HG03060 (cell line): ENCODE results near the gene KCNJ6.
"Not testable (repeated sequence)": the region's sequence is repeated elsewhere in the genome, so short reads cannot be mapped to it uniquely, and the experiment has no call there.

Source experiments
- ATAC-seq: cut with Tn5 transposase; IDR thresholded peaks from one replicate; pipeline ENCODE4 v1.9.1; 2021; ENCODE audit warnings: low read depth, moderate number of reproducible peaks; ENCODE audit not compliant: unreplicated experiment

KCNJ6 gene

DNA sequence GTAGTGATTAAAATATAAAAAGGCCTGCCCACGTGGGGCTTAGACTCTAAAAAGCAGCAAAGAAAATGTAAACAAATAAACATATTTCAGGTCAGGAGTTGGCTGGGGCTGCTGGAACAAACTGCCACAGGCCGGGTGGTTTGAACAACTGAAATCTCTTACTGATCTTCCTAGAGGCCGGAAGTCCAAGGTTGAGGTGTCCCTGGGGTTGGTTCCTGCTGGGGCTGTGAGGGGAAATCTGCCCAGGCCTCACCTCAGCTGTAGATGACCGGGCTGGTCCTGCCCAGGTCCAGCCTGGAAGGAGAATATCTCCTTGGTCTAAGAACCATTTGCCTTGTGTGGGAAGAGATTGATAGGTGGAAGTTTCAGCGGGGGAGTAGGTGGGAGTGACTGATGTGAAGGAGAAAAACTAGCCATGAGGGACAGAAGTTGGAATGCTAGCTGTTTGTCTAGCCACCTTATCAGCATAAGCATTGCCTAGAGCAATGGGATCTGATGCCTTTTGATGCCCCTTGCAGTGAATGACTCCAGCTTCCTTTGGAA is 328.6 kb downstream of the KCNJ6 start:
- no peak for ATAC-seq

GRCh38 chr21:37587203-37587602 is 329.1 kb downstream of the KCNJ6 start:
- no peak for ATAC-seq

GRCh38 chr21:37582590-37582989 is 333.7 kb downstream of the KCNJ6 start:
- ATAC-seq = no peak

GRCh38 chr21:37580666-37581065 is 335.6 kb downstream of the KCNJ6 start:
- ATAC-seq = no peak

- no peak for ATAC-seq
Measured at GRCh38 chr21:37579356-37579755, 336.9 kb downstream of the KCNJ6 start.

- no peak for ATAC-seq
Measured at GRCh38 chr21:37578471-37579126, 337.7 kb downstream of the KCNJ6 start.

DNA sequence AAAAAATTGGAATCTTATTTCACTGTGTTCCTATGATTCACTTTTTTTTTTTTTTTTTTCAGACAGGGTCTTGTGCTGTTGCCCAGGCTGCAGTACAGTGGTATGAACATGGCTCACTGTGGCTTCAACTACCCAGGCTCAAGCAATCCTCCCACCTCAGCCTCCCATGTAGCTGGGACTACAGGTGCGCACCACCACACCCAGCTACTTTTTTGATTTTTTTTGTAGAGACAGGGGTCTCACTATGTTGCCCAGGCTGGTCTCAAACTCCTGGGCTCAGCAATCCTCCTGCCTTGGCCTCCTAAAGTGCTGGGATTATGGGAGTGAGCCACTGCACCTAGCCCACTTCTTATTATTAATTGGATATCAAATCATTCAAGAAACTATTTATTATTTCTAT is 339.3 kb downstream of the KCNJ6 start:
- not testable (repeated sequence) for ATAC-seq

DNA sequence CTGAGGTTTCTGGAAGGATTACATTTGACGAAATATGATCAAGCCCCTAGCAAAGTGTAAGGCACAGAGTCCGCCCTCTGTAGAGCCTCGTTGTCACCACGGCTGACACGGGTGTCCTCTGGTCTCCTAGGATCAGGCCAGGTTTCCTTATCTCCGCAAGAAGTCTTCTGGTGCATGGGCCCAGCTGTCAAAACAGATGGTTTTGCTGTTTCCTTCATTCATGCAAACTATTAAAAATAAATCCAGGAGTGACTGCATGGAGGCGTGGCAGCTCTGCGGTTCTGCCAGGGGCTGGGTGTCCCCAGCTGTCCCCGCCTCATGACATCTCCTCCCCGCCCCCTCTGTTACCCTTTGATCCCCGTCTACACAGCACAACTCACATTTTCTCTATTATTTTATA is 340.7 kb downstream of the KCNJ6 start:
- no peak for ATAC-seq

- ATAC-seq = no peak
Measured at GRCh38 chr21:37574751-37575150, 341.5 kb downstream of the KCNJ6 start.

DNA sequence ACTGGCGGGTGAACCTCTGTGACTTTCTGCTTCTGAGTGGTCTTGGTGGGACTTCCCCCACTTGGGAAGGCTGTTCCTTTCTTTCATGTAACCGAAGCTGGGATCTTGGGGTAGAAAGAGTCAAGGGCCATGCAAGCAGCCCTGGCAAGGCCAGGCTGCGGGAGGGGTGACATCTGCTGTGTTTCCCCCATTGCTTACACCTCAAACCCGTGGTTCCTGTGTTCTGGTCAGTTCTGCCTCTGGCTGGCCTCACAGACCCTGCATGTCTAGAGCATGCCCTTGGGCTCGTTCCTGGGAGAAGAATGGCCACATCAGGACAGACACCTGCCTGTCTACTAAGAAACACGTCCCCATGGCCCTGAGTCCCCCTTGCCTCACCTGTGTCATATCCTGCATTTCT is 341.9 kb downstream of the KCNJ6 start:
- no peak for ATAC-seq

GRCh38 chr21:37571442-37571841 is 344.8 kb downstream of the KCNJ6 start:
- no peak for ATAC-seq

- no peak for ATAC-seq
Measured at GRCh38 chr21:37568916-37569315, 347.3 kb downstream of the KCNJ6 start.

DNA sequence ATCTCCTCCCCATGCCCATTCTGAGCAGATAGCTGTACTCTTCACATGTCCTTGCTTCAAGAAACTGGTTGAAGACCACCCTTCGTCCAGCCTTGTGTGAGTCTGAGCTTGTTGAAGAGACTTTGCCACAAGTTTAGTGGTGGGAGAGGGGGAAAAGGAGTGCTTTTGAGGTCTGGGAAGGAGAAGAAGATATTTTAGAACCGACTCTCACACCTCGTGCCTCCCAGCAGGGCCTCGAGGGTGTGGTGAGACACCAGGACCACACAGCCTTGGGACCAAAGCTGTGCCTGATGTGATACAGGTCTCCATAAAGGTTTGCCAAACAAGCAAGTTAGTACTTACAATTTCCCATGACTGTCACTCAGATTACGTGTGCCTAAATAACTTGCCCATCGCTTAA is 347.8 kb downstream of the KCNJ6 start:
- no peak for ATAC-seq

DNA sequence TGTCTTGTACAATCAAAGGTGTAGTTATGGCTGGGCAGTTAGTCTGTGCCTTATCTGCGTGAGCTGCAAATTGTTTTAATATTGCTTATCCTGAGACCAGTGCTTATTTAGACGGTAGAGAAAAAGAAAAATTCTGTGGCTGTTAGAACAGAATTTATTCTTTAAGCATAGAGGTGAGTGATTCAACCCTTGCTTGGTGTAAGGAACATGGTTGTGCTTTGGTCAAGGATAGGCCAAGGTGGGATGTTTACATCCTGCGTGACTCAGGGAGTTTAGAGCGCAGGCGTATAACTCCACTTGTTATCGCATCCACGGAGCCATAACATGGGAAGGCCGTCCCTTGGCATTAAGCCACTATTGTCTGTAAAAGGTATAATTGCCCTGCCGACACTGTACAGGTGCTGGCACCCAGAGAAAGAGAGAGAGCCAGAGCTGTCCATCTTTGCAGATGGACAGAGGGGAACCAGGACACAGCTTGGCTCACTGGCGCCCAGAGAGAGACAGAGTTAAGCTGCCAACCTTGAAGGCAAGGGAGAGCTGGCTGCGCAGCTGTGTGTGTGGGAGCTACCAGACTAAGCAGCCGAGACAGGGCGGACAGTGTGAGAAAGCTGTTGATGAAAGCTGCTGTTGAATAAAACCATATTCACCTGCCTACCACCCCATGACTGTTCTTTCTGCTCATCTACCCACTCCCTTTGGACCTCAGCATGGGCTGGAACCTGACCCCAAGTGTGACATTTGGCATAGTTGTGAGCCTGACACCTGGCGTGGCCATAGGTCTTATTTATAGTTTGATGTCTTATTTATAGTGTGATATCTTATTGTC is 349.3 kb downstream of the KCNJ6 start:
- ATAC-seq = no peak

- ATAC-seq = no peak
Measured at GRCh38 chr21:37565530-37566223, 350.6 kb downstream of the KCNJ6 start.

- ATAC-seq = no peak
Measured at GRCh38 chr21:37564924-37565529, 351.2 kb downstream of the KCNJ6 start.

DNA sequence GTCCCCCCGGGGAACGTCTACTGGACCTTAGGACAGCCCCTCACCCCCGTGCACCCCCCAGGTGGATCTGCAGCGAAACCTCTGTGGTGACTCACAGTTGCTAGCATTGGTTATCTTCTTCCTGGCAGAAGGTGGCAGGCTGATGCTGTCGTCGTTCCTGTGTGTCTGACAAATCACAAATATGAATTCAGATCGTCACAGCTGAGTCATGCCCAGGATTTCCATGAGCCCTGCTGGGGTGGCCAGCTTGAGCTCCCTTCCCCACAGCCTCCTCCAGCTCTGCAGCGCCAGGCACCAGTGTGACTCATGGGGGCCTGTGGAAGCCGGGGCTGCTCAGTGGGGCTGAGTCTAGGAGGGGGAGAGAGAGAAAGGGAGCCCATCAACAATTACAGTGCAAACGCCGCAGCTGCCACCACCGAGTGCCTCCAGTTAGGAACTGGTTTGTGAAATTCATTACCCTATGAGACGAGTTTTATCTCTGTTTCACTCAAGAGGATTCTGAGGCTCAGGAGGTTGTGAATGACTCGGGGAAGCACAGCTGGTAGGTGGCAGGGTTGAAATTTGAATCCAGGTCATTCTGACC is 351.8 kb downstream of the KCNJ6 start:
- ATAC-seq = peak; percentile 45

DNA sequence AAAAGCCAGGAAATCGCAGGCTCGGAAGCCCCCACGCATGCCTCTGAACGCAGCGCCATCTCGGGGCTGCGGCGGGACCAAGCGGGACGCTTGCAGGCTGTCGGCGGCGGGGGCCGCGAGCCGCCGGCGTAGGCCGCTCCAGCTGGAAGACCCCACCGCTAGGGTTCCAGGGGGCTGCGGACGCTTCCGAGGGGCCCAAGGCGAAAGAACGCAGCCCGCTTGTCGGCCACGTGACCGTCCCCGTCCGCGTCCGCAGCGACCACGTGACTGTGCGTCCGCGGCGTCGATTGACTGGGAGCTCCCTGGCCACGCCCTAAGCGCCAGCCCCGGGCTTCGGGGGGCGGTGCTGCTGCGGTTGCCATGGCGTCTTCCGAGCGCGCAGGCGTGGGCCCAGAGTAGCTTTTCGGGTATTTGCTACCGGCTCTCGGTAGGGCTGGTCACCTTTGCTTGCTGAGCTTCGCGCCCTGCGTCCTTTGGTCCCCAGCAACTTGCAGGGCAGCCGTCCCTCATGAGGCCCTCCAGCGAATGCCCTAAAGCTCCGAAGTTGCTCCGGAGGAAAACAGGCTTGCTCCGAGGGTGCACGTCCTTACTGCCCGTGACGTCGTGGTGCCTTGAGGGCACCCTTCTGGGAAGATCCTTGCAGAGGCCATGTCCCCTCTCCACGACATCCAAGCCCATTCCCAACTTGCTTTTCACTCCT is 352.5 kb downstream of the KCNJ6 start:
- ATAC-seq = peak; percentile 45

DNA sequence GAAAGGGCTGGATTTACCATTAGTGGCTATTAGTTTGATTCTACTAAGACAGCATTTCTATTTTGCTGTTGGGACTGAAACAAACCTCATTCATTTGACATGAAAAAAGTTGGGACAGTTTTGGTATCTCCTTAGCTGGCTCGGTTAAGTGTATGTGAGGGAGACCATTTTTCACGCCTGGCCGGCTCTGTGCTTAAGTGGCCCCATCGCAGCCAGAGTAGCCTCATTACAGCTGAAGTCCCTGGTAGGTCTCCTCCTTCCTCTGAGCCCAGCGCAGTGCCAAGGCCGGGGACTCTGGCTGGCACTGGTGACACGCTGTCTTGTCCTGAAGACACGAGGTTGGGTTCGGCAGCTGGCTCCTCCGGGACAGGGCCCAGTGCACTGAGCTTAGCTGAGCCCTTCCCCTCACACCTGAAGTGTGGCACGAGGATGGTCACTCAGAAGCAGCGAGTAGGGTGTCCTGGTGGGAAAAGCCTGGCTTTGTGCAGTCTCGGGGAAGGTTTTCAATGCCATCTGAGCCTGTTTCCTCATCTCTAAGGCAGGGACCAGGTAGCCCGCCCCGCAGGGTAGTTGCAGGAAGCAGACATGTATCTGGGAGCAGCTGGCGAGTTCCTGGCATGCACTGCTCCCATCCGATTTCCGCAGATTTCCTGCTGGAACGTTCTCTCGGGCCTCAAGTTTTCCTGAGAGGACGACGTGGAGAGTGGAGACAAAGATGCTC is 353.2 kb downstream of the KCNJ6 start:
- no peak for ATAC-seq
